NT2/D1 (cell line): Measurements from ENCODE around the gene ARCN1.
A peak's percentile ranks its signal among the peaks of the same experiment; 100 is the strongest.
"Not testable (repeated sequence)": the region's sequence is repeated elsewhere in the genome, so short reads cannot be mapped to it uniquely, and the experiment has no call there.

Experiments used
- DNase-seq: peaks from one replicate; pipeline ENCODE4 v3.0.0-alpha.2; 2011; ENCODE audit warnings: low read depth, low spot score
- H3K27me3 ChIP-seq: 2 replicates; pipeline ENCODE4 v1.6.0; 2011; ENCODE audit warnings: mild to moderate bottlenecking; ENCODE audit not compliant: insufficient read length, insufficient read depth
- H3K36me3 ChIP-seq: 2 replicates; pipeline ENCODE4 v1.6.1; 2011; ENCODE audit warnings: mild to moderate bottlenecking, low read length, mixed read lengths; ENCODE audit not compliant: insufficient read depth, insufficient read length
- H3K4me1 ChIP-seq: 2 replicates; pipeline ENCODE4 v1.5.1; 2011; ENCODE audit not compliant: insufficient read depth, insufficient read length
- H3K4me3 ChIP-seq: 2 replicates; pipeline ENCODE4 v1.5.1; 2011; ENCODE audit warnings: low read depth; ENCODE audit not compliant: insufficient read length
- H3K9ac ChIP-seq: 2 replicates; pipeline ENCODE4 v1.6.0; 2011; ENCODE audit warnings: low read depth; ENCODE audit not compliant: insufficient read length
- H3K9me3 ChIP-seq: 2 replicates; pipeline ENCODE4 v1.5.1; 2011; ENCODE audit warnings: mild to moderate bottlenecking, low read length; ENCODE audit not compliant: insufficient read depth
- SUZ12 ChIP-seq: IDR thresholded peaks from 2 replicates; pipeline ENCODE4 v1.6.1; 2011; ENCODE audit not compliant: insufficient read length, insufficient read depth; ENCODE audit errors: extremely low read depth
- YY1 ChIP-seq: IDR thresholded peaks from 2 replicates; pipeline ENCODE4 v1.6.1; 2011; ENCODE audit not compliant: insufficient read length, insufficient read depth
- ZNF274 ChIP-seq: IDR thresholded peaks from 2 replicates; pipeline ENCODE4 v1.6.1; 2011; ENCODE audit warnings: mild to moderate bottlenecking, low read depth, low read length

ARCN1 gene

DNA sequence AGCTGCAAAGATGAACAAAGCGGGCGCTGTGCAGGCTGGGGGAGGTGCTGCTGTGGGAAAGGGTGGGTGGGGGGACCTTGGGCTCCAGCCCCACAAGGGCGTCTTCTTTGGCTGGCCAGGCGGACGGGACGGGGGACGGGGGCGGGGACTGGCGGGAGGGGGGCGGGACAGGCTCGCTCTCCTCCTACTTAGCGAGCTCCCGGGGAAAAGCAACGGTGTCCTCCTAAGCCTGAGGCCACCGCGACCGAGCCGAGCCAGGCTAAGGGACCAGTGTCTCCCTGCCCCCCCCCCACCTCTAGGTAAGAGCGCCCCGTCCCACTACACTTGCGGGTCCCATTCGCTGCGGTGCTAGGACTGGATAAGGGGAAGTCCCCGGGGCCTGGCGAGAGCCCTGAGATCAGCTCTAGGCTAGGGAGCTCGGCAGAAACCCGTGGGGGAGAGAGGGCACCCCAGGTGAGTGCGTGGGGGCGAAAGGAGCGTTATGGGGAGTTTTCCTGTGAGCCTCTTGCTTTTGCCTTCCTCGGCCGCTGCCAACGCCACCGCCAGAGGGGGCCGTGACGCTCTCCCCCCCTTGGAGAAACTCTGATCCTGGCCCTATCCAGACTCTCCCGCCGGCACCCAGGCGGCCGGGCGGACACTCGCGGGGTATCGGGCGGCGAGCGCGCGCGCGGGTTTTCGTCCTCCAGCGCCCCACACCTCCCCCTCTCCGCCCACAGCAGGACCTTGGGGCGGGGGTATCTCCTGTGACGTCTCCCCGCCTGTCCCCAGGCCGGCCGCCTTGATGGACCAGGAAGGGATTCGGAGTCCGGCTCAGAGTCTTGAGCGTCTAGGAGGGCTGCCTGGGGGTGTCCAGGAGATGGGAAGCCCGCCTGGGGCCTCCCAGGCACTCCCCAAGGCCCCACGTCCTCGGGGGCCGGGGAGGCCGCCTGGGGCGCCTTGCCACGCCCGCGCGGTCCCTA lies 35.5 kb downstream of the ARCN1 start, which contains the start of gene PHLDB1:
TSS of gene PHLDB1 (plus strand) at position 215 of the 959 bp plus-strand sequence. CDS start 6,222 bp downstream, outside the sequence.
- Histone ChIP-seq H3K36me3 (peaks cover 6% of the 10 kb centered on the region), H3K27me3 (peaks cover 59% of the 10 kb centered on the region), H3K4me3 (peak within 1 kb of the TSS; percentile 33), H3K4me1 (peaks cover 27% of the 10 kb centered on the region), H3K9ac (peak within 1 kb of the TSS; percentile 64), H3K9me3 (no peaks in the 10 kb centered on the region)
- no peak for TF ChIP-seq SUZ12
- DNase-seq = no peak

DNA sequence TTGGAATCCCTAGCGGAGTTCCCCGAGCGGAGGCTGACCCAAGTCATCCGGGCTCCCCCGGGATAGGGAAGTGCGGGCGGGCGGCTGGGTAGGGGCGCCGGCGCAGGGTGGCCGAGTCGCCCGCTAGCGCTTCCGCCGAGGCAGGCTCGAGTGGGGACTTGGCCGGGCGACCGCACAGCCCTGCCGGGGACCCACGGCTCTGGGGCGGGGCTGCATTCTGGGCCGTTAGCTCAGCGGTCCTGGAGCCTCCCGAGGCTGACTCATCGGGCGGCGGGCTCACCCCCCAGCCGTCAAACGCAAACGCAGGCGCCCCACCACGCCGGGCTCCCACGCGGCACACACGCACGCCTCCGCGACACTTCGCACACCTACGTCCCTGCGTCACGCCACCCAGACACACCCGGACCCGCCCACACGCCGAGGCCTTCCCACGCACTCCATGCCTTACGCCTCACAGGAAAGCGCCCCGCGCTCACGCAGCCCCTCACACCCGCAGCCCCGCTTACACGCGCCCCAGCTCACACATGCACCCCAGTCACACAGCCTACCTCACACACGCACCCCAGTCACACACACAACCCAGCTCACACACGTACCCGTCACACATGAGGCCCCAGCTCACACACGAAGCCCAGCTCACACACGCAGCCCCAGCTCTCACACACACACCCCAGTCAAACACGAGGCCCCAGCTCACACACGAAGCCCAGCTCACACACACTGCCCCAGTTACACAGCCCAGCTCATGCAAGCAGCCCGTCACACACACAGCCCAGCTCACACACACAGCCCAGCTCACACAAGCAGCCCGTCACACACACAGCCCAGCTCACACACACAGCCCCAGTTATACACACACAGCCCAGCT lies 36.4 kb downstream of the ARCN1 start:
- no peak for DNase-seq
- Histone ChIP-seq H3K9me3 (no peaks in the 10 kb centered on the region), H3K27me3 (peaks cover 59% of the 10 kb centered on the region), H3K4me1 (peaks cover 32% of the 10 kb centered on the region), H3K4me3 (peak overlapping the region; percentile 33), H3K36me3 (no peaks in the 10 kb centered on the region), H3K9ac (peak overlapping the region; percentile 64)
- no peak for TF ChIP-seq ZNF274
- TF ChIP-seq SUZ12 = peak; percentile 80
- TF ChIP-seq YY1 = no peak

DNA sequence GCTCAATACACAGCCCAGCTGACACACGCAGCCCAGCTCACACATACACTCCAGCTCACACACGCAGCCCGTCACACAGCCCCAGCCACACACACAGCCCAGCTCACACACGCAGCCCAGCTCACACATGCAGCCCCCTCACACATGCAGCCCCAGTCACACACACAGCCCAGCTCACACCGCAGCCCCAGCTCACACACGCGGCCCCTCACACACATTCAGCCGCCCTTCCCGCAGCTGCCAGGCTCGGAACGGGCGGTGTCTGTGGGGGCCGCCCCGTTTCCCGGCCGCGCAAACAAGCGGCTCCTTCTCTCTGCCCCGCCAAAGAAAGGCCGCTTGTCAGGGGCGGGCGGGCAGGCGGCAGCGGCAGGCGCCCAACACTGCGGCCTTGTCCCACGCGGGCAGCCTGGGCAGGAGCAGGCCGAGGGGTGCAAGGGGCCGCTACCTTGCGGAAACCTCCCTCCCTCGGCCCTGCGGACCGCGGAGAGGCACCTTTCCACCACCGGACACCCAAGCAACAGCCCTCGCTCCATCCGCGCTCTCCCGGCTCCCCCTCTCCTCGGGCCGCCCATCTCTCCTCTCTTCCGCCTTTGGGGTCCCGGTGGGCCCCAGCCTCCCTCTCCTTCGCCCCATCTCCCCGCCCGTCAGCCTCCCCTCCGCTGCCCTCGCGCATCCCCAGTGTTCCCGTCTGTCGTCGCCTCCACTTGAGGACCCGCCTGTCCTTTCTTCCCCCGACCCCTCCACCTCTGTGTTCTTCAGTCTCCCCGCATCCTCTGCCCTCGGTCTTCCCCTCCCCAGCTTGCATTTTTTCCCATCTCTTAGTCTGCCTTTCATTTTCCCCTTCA lies 37.4 kb downstream of the ARCN1 start:
- Histone ChIP-seq H3K9me3 (no peaks in the 10 kb centered on the region), H3K36me3 (peaks cover 3% of the 10 kb centered on the region), H3K27me3 (peaks cover 59% of the 10 kb centered on the region), H3K9ac (peak overlapping the region; percentile 64), H3K4me1 (peaks cover 37% of the 10 kb centered on the region), H3K4me3 (peak overlapping the region; percentile 26)
- TF ChIP-seq ZNF274 = no peak
- peak; percentile 96 for TF ChIP-seq SUZ12
- no peak for DNase-seq

DNA sequence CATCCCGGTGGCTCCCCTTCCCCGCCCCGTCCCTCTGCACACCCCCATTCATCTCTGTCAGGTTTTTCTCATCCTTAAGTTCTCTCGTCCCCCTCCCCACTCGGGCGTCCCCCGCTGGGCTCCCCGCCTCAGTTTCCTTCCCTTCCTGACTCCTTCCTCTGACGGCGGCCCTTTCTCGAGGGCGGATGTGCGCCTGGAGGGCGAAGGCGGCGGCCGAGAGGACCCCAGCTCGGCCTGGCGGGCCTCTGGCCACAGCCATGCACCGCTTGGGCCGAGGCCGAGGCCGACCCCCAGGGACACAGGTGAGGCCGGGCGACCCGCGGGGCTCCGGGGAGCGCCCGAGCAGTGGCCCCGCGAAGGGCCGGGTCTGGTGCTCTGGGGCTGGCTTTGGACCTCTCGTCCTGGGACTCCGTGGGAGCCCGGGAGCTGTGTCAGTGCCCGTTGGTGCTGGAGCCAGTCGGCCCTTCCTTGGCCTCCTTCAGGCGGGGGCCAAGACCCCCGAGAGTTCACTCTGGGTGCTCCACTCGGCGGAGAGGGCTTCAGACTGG lies 38.1 kb downstream of the ARCN1 start:
- Histone ChIP-seq H3K9me3 (no peaks in the 10 kb centered on the region), H3K4me3 (peak overlapping the region; percentile 26), H3K9ac (no peak overlapping the region), H3K27me3 (peaks cover 57% of the 10 kb centered on the region), H3K36me3 (peaks cover 5% of the 10 kb centered on the region), H3K4me1 (peaks cover 34% of the 10 kb centered on the region)
- no peak for TF ChIP-seq SUZ12
- TF ChIP-seq YY1 = no peak
- TF ChIP-seq ZNF274 = no peak
- no peak for DNase-seq

DNA sequence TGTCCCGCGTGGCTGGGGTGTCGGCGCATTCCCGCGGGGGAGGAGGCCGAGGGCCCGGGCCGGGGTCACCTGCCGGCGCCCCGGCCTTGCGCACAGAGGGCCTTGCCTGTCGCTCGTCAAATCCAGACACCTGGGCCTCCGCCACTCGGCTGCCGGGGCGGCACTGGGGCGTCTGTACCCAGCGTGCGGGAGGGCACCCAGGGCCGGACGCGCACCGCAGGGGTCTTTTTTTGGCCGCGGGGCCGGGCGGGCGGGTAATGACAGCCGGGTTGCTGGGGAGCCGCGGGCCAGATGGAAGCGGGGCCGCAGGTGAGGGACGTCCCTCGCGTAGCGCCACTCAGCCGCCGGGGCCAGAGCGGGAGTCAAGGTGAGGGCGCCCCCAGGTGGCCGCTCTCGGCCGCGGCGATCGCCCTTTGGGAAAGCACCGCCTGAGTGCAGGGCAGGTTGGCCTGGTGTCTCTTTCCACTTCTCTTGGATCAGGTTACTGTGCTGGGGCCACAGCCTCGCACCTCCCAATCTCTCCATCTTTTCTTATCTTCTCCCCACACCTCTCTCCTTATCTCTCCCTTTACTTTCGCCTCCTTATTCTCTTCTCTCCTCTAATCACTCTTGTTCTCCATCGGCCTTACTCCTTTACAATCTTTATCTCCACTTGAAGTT lies 38.7 kb downstream of the ARCN1 start:
- H3K27me3 ChIP-seq = peaks cover 52% of the 10 kb centered on the region
- H3K9ac ChIP-seq = no peak overlapping the region
- peak overlapping the region; percentile 26 for H3K4me3 ChIP-seq
- peak; percentile 72 for DNase-seq
- TF ChIP-seq SUZ12 (no peak), ZNF274 (no peak), YY1 (no peak)
- H3K9me3 ChIP-seq = no peaks in the 10 kb centered on the region
- peaks cover 5% of the 10 kb centered on the region for H3K36me3 ChIP-seq
- H3K4me1 ChIP-seq = peaks cover 33% of the 10 kb centered on the region

DNA sequence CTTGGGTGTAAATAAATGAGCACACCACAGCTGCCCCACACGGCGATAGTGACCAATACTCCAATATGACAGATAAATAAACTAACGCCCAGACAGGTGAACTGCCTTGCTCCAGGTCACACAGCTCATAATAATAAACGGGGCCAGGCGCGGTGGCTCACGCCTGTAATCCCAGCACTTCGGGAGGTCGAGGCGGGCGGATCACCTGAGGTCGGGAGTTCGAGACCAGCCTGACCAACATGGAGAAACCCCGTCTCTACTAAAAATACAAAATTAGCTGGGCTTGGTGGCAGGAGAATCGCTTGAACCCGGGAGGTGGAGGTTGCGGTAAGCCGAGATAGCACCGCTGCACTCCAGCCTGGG lies 39.2 kb downstream of the ARCN1 start:
- not testable (repeated sequence) for H3K9me3 ChIP-seq
- H3K4me1 ChIP-seq = peaks cover 32% of the 10 kb centered on the region
- peaks cover 47% of the 10 kb centered on the region for H3K27me3 ChIP-seq

More for the DNA sequence above, 39.2 kb downstream of the ARCN1 start:
- not testable (repeated sequence) for H3K4me3 ChIP-seq, DNase-seq, H3K9ac ChIP-seq
- H3K36me3 ChIP-seq = peaks cover 10% of the 10 kb centered on the region
